Smooth muscle cell of the brain vasculature (primary cell): Measurements from ENCODE around the gene DDX10.

Experiments
- DNase-seq: peaks from one replicate; pipeline ENCODE4 v3.0.0-alpha.2; 2012; ENCODE audit warnings: low read depth, low spot score

The DDX10 gene

DNA sequence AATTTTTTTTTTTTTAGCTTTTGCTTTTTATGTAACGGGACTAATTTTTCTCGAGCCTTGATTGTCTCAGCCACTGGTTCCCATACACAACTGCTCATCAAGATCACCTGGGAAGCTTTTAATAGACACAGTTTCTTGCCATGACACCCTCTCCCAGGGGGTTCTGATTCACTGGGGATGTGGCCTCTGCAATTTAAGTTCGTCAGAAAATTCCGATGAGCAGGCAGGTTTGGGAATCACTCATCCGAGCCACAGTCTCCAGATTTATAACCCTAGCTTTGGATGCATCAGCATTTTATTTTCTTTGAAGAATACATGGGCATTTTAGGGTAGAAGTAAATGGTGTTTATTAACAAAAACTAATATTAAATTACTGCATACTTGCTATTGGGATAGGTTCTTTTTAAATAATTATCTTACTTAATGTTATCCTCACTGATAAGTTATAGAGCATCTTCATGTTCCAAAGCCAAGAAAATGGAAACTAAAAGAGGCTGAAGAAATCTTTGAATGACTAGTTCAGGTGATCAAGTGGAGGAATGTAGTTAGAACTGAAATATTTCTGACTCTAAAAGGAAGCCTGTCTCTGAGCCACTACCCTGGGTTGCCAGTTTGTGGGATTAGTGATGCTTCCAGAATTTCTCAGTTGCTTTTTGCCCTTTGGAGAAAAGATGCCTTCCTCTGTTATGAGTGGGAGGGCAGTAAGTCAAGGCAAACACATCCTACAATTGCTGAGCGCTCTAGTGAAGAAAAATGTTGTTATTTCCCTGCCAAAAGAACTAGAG, 319.0 kb downstream of the DDX10 start:
- DNase-seq, result no peak

DNA sequence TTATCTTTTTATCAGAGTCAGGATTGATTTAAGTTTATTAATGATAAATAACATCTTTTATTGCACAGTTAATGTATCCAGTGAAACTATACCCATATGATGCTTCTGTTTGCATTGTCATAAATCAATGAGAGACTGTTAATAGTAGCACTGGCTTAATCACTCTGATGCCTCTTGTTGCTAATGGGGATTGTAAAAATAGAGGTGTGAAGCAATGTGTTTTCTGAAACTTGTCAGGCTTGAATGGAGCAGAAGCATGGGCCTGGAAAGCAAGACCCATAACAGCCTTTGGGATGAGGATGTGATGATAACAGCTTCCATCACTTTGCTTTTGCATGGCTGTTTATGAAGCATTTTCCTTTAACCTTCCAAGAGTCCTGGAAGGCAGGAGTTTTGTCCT, 319.7 kb downstream of the DDX10 start:
- DNase-seq, result no peak

DNA sequence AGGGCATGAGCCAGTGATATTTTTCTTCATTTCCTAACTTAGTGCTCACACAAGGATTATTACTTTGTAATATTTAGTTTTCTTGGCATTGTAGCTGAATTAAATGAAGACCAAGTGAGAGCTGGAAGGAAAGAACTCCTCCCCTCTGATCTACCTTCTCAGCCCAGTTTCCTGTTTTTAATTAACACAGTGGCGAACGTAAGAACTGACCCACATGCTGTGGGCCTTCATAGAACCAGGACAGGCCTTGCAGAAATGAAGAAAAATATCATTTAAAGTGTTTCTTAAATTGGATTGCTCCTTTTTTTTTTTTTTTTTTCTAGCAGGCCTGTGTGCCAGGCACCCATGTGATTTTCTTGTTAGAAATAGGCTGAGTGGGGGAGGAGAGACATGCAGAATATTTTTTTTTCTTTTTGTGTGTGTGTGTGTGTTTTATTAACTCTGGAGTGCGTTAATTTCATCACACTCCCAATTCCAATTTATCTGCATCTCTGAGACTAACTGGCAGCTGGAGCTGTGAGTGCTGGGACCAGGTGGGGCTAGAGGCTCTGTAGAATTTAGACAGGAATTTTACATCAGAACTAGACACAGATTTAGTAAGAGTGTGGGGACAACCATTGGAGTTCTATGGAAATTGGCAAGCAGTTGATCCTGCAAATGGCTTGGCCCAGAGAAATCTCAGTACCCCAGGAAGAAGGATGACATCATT, 320.5 kb downstream of the DDX10 start:
- DNase-seq, result no peak

DNA sequence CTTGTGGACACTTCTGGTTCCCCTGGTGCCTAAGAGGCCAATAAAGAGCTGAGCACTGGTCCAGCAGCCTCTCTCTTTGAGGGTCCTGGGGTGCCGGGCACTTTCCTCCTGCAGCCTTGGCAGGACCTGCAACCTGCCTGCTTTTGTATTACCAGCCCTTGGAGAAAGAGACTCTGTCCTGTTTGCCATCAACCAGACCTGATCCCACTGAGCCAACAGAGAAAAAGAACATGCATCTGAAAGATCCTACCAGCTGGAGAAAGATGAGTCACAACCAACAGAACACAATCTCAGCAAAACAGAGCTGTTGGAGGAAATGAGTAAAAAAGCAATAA, 321.0 kb downstream of the DDX10 start:
- peak; percentile 60 for DNase-seq
